Spinal cord (tissue), 10 donors: ENCODE data around the gene FAN1. TPM values are rescaled to one million over a fixed set of nuclear protein-coding genes. Genes with fewer than 3 reads are reported as not detected.

Experiments
- DNase-seq, 6 donors: peaks; one replicate each; pipeline versions ENCODE4 v3.0.0 to v3.0.0-alpha.2; 2013 to 2015; ENCODE audit warnings: low spot score in 6 of 6, low read depth in 4 of 6
- H3K27ac ChIP-seq: one replicate; pipeline ENCODE4 v1.5.1; 2013; ENCODE audit warnings: low read depth, low read length, control low read depth
- H3K27me3 ChIP-seq: one replicate; pipeline ENCODE4 v1.6.1; 2013; ENCODE audit warnings: low read length; ENCODE audit not compliant: control insufficient read depth, insufficient read depth
- H3K36me3 ChIP-seq: one replicate; pipeline ENCODE4 v1.6.1; 2013; ENCODE audit warnings: low read length; ENCODE audit not compliant: control insufficient read depth, insufficient read depth
- H3K4me1 ChIP-seq: one replicate; pipeline ENCODE4 v1.6.1; 2013; ENCODE audit warnings: low read length; ENCODE audit not compliant: control insufficient read depth, insufficient read depth
- H3K4me3 ChIP-seq: one replicate; pipeline ENCODE4 v1.5.1; 2013; ENCODE audit warnings: low read depth, low read length, control low read depth
- H3K9me3 ChIP-seq: one replicate; pipeline ENCODE4 v1.6.1; 2013; ENCODE audit warnings: low read length; ENCODE audit not compliant: control insufficient read depth, insufficient read depth
- WGBS: methylation state at CpG from one replicate; pipeline ENCODE4 v1.1.5; 2013; ENCODE audit warnings: missing lambda C conversion rate; ENCODE audit not compliant: insufficient coverage; 5-methylcytosine and 5-hydroxymethylcytosine counted together
- polyA plus RNA-seq, 2 donors: library from polyadenylated mRNA; unstranded; fragments of 120-200 nt; gene quantifications; one replicate each; pipeline ENCODE4 v1.2.1, GENCODE V29; 2013; ENCODE audit not compliant: insufficient read length in 2 of 2
- total RNA-seq, 2 donors: library from RNA; depleted of rRNA in 1 of 2; stranded (reverse); fragments of 120-200 nt in 1 of 2; fragments of >200 nt in 1 of 2; gene quantifications; one replicate each; pipeline versions ENCODE4 v1.2.3 to v1.2.4, GENCODE V29; 2013 to 2014
- donor health status: healthy.

Gene FAN1
- total and polyA plus RNA-seq, 4 donors, result 33.2 to 37.1 (median 36.2) TPM

GRCh38 chr15:30926161-30926560 lies 22.4 kb downstream of the FAN1 start:
- no peaks in the 10 kb centered on the region for H3K9me3 ChIP-seq
- no peaks in the 10 kb centered on the region for H3K27me3 ChIP-seq
- H3K36me3 ChIP-seq, result peaks cover 64% of the 10 kb centered on the region
- H3K27ac ChIP-seq, result no peak overlapping the region
- H3K4me1 ChIP-seq, result peaks cover 27% of the 10 kb centered on the region
- H3K4me3 ChIP-seq, result no peak overlapping the region
- WGBS, result 100% methylated on average over 6 of the region's 8 CpGs
- DNase-seq, result no peak

DNA sequence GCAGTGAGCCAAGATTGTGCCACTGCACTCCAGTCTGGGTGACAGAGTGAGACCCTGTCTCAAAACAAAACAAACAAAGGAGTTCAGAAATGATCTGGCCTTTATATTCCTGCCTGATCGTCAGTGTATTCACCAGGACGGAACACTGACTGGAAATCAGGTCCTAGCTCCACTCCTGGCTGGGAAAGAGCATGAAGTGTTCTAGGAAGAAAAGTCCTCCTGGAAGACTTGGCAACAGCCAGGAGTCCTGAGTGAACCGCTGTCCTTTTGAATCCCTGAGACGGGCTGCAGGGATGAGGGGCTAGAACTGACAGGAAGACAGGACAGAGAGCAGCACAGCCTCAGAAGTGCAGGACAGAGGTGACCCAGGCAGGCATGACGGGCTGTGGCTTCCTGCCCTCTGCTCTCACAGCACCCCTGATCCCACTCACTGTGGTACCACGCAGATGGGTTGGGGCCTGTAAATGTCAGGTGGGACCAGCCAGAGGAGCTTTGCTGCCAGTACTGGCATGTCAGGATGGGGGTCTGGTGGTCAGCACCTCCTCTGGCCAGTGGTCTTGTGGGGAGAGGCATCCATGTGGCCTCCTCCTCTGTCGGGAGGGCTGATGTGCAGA lies 23.5 kb downstream of the FAN1 start:
- DNase-seq, result no peak
- no peak overlapping the region for H3K27ac ChIP-seq
- H3K4me3 ChIP-seq, result no peak overlapping the region
- no peaks in the 10 kb centered on the region for H3K27me3 ChIP-seq
- 91% methylated on average over 7 of the region's 7 CpGs for WGBS
- peaks cover 64% of the 10 kb centered on the region for H3K36me3 ChIP-seq
- no peaks in the 10 kb centered on the region for H3K9me3 ChIP-seq
- peaks cover 18% of the 10 kb centered on the region for H3K4me1 ChIP-seq

DNA sequence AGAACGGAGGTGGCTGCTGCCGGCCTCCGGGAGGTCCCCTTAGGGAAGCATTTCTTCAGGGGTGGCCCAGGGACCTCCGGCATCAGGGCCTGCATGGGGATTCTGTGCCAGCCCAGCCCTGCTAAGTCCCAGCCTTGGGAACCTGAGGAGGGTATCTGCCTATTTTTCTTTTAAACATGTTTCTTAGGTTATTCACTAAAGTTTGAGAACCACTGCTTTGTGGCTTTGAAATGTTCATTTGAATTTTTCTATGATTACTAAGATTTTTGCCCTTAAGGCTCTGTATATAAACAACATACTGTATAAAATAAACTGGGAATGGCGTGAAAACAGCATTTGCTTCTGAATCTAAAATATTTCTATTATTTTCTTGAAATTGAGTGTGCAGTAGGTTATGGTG lies 24.4 kb downstream of the FAN1 start:
- H3K27ac ChIP-seq, result no peak overlapping the region
- whole genome bisulfite sequencing, result 77% methylated on average over 3 of the region's 5 CpGs
- no peak for DNase-seq
- no peak overlapping the region for H3K4me3 ChIP-seq
- H3K9me3 ChIP-seq, result no peaks in the 10 kb centered on the region
- peaks cover 12% of the 10 kb centered on the region for H3K4me1 ChIP-seq
- peaks cover 64% of the 10 kb centered on the region for H3K36me3 ChIP-seq
- H3K27me3 ChIP-seq, result no peaks in the 10 kb centered on the region

GRCh38 chr15:30929064-30929669 lies 25.5 kb downstream of the FAN1 start:
- Histone ChIP-seq H3K4me3 (no peak overlapping the region), H3K4me1 (peaks cover 4% of the 10 kb centered on the region), H3K36me3 (peaks cover 63% of the 10 kb centered on the region), H3K27ac (no peak overlapping the region), H3K27me3 (no peaks in the 10 kb centered on the region), H3K9me3 (no peaks in the 10 kb centered on the region)
- peak in 2 of 6 donors; percentile 19 to 47 for DNase-seq
- 67% methylated on average over 7 of the region's 10 CpGs for WGBS

GRCh38 chr15:30929982-30930381 lies 26.3 kb downstream of the FAN1 start:
- 100% methylated on average over 4 of the region's 4 CpGs for WGBS
- no peaks in the 10 kb centered on the region for H3K9me3 ChIP-seq

GRCh38 chr15:30930422-30930821 lies 26.7 kb downstream of the FAN1 start:
- WGBS, result 96% methylated on average over 8 of the region's 8 CpGs
- peaks cover 60% of the 10 kb centered on the region for H3K36me3 ChIP-seq
- H3K27ac ChIP-seq, result no peak overlapping the region
- no peaks in the 10 kb centered on the region for H3K9me3 ChIP-seq
- no peak overlapping the region for H3K4me3 ChIP-seq
- no peak for DNase-seq
- no peaks in the 10 kb centered on the region for H3K4me1 ChIP-seq
- H3K27me3 ChIP-seq, result no peaks in the 10 kb centered on the region

More at GRCh38 chr15:30929982-30930381, 26.3 kb downstream of the FAN1 start:
- no peak for DNase-seq
- H3K36me3 ChIP-seq, result peaks cover 61% of the 10 kb centered on the region
- no peaks in the 10 kb centered on the region for H3K27me3 ChIP-seq
- no peaks in the 10 kb centered on the region for H3K4me1 ChIP-seq
- no peak overlapping the region for H3K27ac ChIP-seq
- H3K4me3 ChIP-seq, result no peak overlapping the region

GRCh38 chr15:30933293-30933692 lies 29.6 kb downstream of the FAN1 start:
- Histone ChIP-seq H3K27me3 (no peaks in the 10 kb centered on the region), H3K9me3 (no peaks in the 10 kb centered on the region), H3K4me3 (no peak overlapping the region), H3K36me3 (peaks cover 43% of the 10 kb centered on the region), H3K4me1 (no peaks in the 10 kb centered on the region), H3K27ac (no peak overlapping the region)
- DNase-seq, result no peak

DNA sequence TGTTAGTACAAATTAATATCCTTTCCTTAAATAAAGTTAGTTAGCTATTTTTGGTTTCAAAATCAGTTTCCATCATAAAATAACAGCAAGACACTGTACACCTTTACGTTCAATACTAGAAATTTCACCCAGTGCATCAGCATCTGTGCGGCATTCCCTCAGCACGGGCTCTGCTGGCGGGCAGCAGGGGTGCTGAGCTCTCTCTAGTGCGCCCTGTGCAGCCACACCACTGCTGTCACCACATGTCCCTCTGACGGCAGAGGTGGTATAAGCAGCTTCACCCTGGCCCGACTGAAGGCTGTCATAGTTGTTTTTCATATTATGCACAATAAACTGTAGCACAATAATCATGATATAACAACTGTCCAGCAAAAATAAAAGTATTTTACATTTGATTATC lies 35.4 kb downstream of the FAN1 start:
- DNase-seq, result no peak
- Histone ChIP-seq H3K27me3 (no peaks in the 10 kb centered on the region), H3K27ac (no peak overlapping the region), H3K9me3 (no peaks in the 10 kb centered on the region), H3K4me3 (no peak overlapping the region), H3K36me3 (peaks cover 40% of the 10 kb centered on the region), H3K4me1 (no peaks in the 10 kb centered on the region)
- WGBS, result 100% methylated on average over 3 of the region's 7 CpGs

GRCh38 chr15:30940359-30940758 lies 36.6 kb downstream of the FAN1 start:
- WGBS, result 90% methylated on average over 2 of the region's 4 CpGs
- Histone ChIP-seq H3K4me3 (no peak overlapping the region), H3K9me3 (no peaks in the 10 kb centered on the region), H3K27me3 (no peaks in the 10 kb centered on the region), H3K36me3 (peaks cover 39% of the 10 kb centered on the region), H3K4me1 (no peaks in the 10 kb centered on the region), H3K27ac (no peak overlapping the region)
- no peak for DNase-seq

DNA sequence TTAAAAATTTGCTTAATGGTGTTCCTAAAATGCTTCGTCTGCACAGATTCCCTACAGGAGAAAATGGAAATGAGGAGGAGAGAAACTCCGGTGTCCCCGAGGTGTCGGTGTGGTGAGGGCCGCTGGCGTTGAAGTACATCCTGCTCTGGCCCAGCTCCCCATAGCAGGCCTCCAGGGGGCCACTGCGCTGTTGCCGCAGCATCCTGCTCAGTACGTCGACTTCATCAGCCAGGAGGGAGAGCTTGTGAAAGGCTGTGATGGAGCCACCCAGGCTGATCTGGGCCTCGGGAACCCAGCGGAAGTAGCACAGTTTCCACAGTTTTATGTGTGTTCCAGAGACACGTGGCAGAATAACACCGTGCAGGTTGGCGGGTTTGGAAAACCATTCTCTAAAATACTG lies 37.8 kb downstream of the FAN1 start:
- Histone ChIP-seq H3K4me3 (no peak overlapping the region), H3K9me3 (no peaks in the 10 kb centered on the region), H3K36me3 (peaks cover 49% of the 10 kb centered on the region), H3K27me3 (no peaks in the 10 kb centered on the region), H3K4me1 (no peaks in the 10 kb centered on the region), H3K27ac (no peak overlapping the region)
- WGBS, result 87% methylated on average over 14 of the region's 15 CpGs
- DNase-seq, result no peak
